A673 (cell line): ENCODE data around the gene ZNF202. TPM values are rescaled to one million over a fixed set of nuclear protein-coding genes. Genes with fewer than 3 reads are reported as not detected.

Experiments
- BruUV-seq: library from RNA; stranded (reverse); fragments of 400-500 nt; replicated peaks from 2 replicates; lab custom pipeline; 2021; lab: Mats Ljungman, UMichigan
- CTCF ChIA-PET: fragments of 300-600 bp; sonication (Branson Sonifier 250); formaldehyde crosslinking; loops from one replicate; lab custom pipeline; 2022; ENCODE audit warnings: antibody characterized with exemption; lab: Charles Lee
- POLR2A ChIA-PET: fragments of 300-600 bp; sonication (Branson Sonifier 250); formaldehyde crosslinking; loops from one replicate; lab custom pipeline; 2022; ENCODE audit warnings: antibody characterized with exemption; ENCODE audit not compliant: low non-redundant PET; lab: Charles Lee
- DNase-seq: peaks from one replicate; pipeline ENCODE4 v3.0.0-alpha.2; 2015; ENCODE audit warnings: low spot score
- H3K27ac ChIP-seq: fragments of 200-600 bp; sonication (generic); 2 replicates; pipeline ENCODE4 v1.5.1; 2016; ENCODE audit warnings: mixed run types, low read depth, mild to moderate bottlenecking, mixed read lengths, antibody characterized with exemption, low read length; ENCODE audit not compliant: poor library complexity, severe bottlenecking
- H3K27me3 ChIP-seq: fragments of 200-600 bp; sonication (generic); replicated peaks from 2 replicates; pipeline ENCODE4 v1.6.1; 2017; ENCODE audit warnings: mixed run types, low read depth, mild to moderate bottlenecking, mixed read lengths, antibody characterized with exemption, low read length; ENCODE audit not compliant: insufficient read depth, poor library complexity
- H3K36me3 ChIP-seq: fragments of 200-600 bp; sonication (generic); 2 replicates; pipeline ENCODE4 v1.6.1; 2016; ENCODE audit warnings: mixed run types, mild to moderate bottlenecking, mixed read lengths, antibody characterized with exemption, low read length; ENCODE audit not compliant: insufficient read depth, poor library complexity, severe bottlenecking
- H3K4me1 ChIP-seq: fragments of 200-600 bp; sonication (generic); 2 replicates; pipeline ENCODE4 v1.6.1; 2017; ENCODE audit warnings: mixed run types, mild to moderate bottlenecking, mixed read lengths, antibody characterized with exemption, low read length; ENCODE audit not compliant: insufficient read depth, poor library complexity, severe bottlenecking
- H3K4me3 ChIP-seq: fragments of 200-600 bp; sonication (generic); 2 replicates; pipeline ENCODE4 v1.5.1; 2016; ENCODE audit warnings: low read depth, mixed run types, mild to moderate bottlenecking, mixed read lengths, low read length; ENCODE audit not compliant: poor library complexity, severe bottlenecking
- H3K9me3 ChIP-seq: fragments of 200-600 bp; sonication (generic); 2 replicates; pipeline ENCODE4 v1.6.1; 2016; ENCODE audit warnings: mixed run types, low read depth, mild to moderate bottlenecking, mixed read lengths, antibody characterized with exemption, low read length; ENCODE audit not compliant: poor library complexity, severe bottlenecking
- CTCF ChIP-seq: fragments of 300-800, 200-600 bp; sonication (generic); conservative IDR thresholded peaks from 2 replicates; pipeline ENCODE4 v1.5.1; 2017; ENCODE audit warnings: low read depth, mild to moderate bottlenecking, antibody characterized with exemption, low read length, moderate library complexity, mixed read lengths
- EZH2 ChIP-seq: fragments of 200-600 bp; sonication (generic); IDR thresholded peaks from 2 replicates; pipeline ENCODE4 v1.6.1; 2017; ENCODE audit warnings: borderline replicate concordance, low read depth, mild to moderate bottlenecking, mixed read lengths, antibody characterized with exemption, low read length; ENCODE audit not compliant: poor library complexity, severe bottlenecking
- intact Hi-C: fragments of 100-400 bp; cut with micrococcal nuclease; formaldehyde crosslinking; loops from one replicate; pipeline ENCODE4 v1.10.0; 2022; ENCODE audit not compliant: unreplicated experiment
- total RNA-seq: library from RNA; stranded (reverse); gene quantifications from 2 replicates; pipeline ENCODE4 v1.2.3, GENCODE V29; 2021

ZNF202 gene
- total RNA-seq, 1 experiment from 2014 or later = 28.5 TPM

- no peaks in the 10 kb centered on the region for H3K36me3 ChIP-seq
- H3K4me1 ChIP-seq = no peaks in the 10 kb centered on the region
- POLR2A ChIA-PET = no interaction called here
- intact Hi-C loops = no loop called here
- peaks cover 7% of the 10 kb centered on the region for H3K27me3 ChIP-seq
- no peak overlapping the region for H3K27ac ChIP-seq
- no peaks in the 10 kb centered on the region for H3K9me3 ChIP-seq
- DNase-seq = no peak
- BruUV-seq = no TSS peak
- TF ChIP-seq CTCF (0 out of 2 replicates have a peak, but pooled peaks have one; percentile 22), EZH2 (no peak)
- no peak overlapping the region for H3K4me3 ChIP-seq
- CTCF ChIA-PET = no interaction called here
Observed at GRCh38 chr11:123696183-123696582, 45.3 kb downstream of the ZNF202 start.

- intact Hi-C loops = no loop called here
- POLR2A ChIA-PET = no interaction called here
- Histone ChIP-seq H3K27ac (no peak overlapping the region), H3K27me3 (peaks cover 12% of the 10 kb centered on the region), H3K36me3 (no peaks in the 10 kb centered on the region), H3K9me3 (no peaks in the 10 kb centered on the region), H3K4me1 (no peaks in the 10 kb centered on the region), H3K4me3 (no peak overlapping the region)
- BruUV-seq = no TSS peak
- no peak for TF ChIP-seq EZH2
- no peak for TF ChIP-seq CTCF
- DNase-seq = no peak
- CTCF ChIA-PET = no interaction called here
Observed at GRCh38 chr11:123695231-123695630, 46.2 kb downstream of the ZNF202 start.

GRCh38 chr11:123694551-123694950, 46.9 kb downstream of the ZNF202 start:
- H3K4me1 ChIP-seq = no peaks in the 10 kb centered on the region
- ChIA-PET POLR2A (no interaction called here), CTCF (no interaction called here)
- intact Hi-C loops = no loop called here
- peak; percentile 26 for DNase-seq
- H3K27ac ChIP-seq = no peak overlapping the region
- no peak overlapping the region for H3K4me3 ChIP-seq
- no TSS peak for BruUV-seq
- no peaks in the 10 kb centered on the region for H3K9me3 ChIP-seq
- no peaks in the 10 kb centered on the region for H3K36me3 ChIP-seq
- TF ChIP-seq EZH2 = no peak
- no peak for TF ChIP-seq CTCF
- H3K27me3 ChIP-seq = peaks cover 19% of the 10 kb centered on the region
